ENCODE results near the gene LPCAT3.
"Not testable (repeated sequence)": the region's sequence is repeated elsewhere in the genome, so short reads cannot be mapped to it uniquely, and the experiment has no call there.

LPCAT3 gene

GRCh38 chr12:7049445-7049951 lies 31.2 kb upstream of the LPCAT3 start:
- H3K4me1 ChIP-seq (ENCODE audit: insufficient read depth, low read length); H3K9me3 ChIP-seq (ENCODE audit: control insufficient read depth, insufficient read depth, low read length); H3K36me3 ChIP-seq (ENCODE audit: insufficient read depth, low read length); H3K9ac ChIP-seq (ENCODE audit: low read depth, low read length): not testable (repeated sequence)

- H3K9me3 ChIP-seq (ENCODE audit: control insufficient read depth, insufficient read depth, low read length), result no peaks in the 10 kb centered on the region
- no peaks in the 10 kb centered on the region for H3K4me1 ChIP-seq (ENCODE audit: insufficient read depth, low read length)
- no peaks in the 10 kb centered on the region for H3K36me3 ChIP-seq (ENCODE audit: insufficient read depth, low read length)
- no peak overlapping the region for H3K9ac ChIP-seq (ENCODE audit: low read depth, low read length)
Measured at GRCh38 chr12:7047306-7047705, 29.0 kb upstream of the LPCAT3 start.

GRCh38 chr12:7046383-7047105 lies 28.3 kb upstream of the LPCAT3 start:
- H3K36me3 ChIP-seq (ENCODE audit: insufficient read depth, low read length), result no peaks in the 10 kb centered on the region
- H3K4me1 ChIP-seq (ENCODE audit: insufficient read depth, low read length), result no peaks in the 10 kb centered on the region
- H3K9ac ChIP-seq (ENCODE audit: low read depth, low read length), result no peak overlapping the region
- no peaks in the 10 kb centered on the region for H3K9me3 ChIP-seq (ENCODE audit: control insufficient read depth, insufficient read depth, low read length)

GRCh38 chr12:7045913-7046312 lies 27.6 kb upstream of the LPCAT3 start:
- Histone ChIP-seq H3K9me3 (ENCODE audit: control insufficient read depth, insufficient read depth, low read length) (no peaks in the 10 kb centered on the region), H3K9ac (ENCODE audit: low read depth, low read length) (no peak overlapping the region), H3K4me1 (ENCODE audit: insufficient read depth, low read length) (no peaks in the 10 kb centered on the region), H3K36me3 (ENCODE audit: insufficient read depth, low read length) (no peaks in the 10 kb centered on the region)

- no peaks in the 10 kb centered on the region for H3K9me3 ChIP-seq (ENCODE audit: control insufficient read depth, insufficient read depth, low read length)
- no peaks in the 10 kb centered on the region for H3K36me3 ChIP-seq (ENCODE audit: insufficient read depth, low read length)
- H3K4me1 ChIP-seq (ENCODE audit: insufficient read depth, low read length), result no peaks in the 10 kb centered on the region
- H3K9ac ChIP-seq (ENCODE audit: low read depth, low read length), result no peak overlapping the region
Measured at GRCh38 chr12:7042842-7043241, 24.6 kb upstream of the LPCAT3 start.

- no peaks in the 10 kb centered on the region for H3K36me3 ChIP-seq (ENCODE audit: insufficient read depth, low read length)
- H3K4me1 ChIP-seq (ENCODE audit: insufficient read depth, low read length), result no peaks in the 10 kb centered on the region; the same call in 1 of the 2 replicates
- no peaks in the 10 kb centered on the region for H3K9me3 ChIP-seq (ENCODE audit: control insufficient read depth, insufficient read depth, low read length)
- H3K9ac ChIP-seq (ENCODE audit: low read depth, low read length), result no peak overlapping the region
Measured at GRCh38 chr12:7039403-7039802, 21.1 kb upstream of the LPCAT3 start.

GRCh38 chr12:7038591-7038990 lies 20.3 kb upstream of the LPCAT3 start:
- Histone ChIP-seq H3K9me3 (ENCODE audit: control insufficient read depth, insufficient read depth, low read length) (no peaks in the 10 kb centered on the region), H3K36me3 (ENCODE audit: insufficient read depth, low read length) (no peaks in the 10 kb centered on the region), H3K9ac (ENCODE audit: low read depth, low read length) (no peak overlapping the region), H3K4me1 (ENCODE audit: insufficient read depth, low read length) (no peaks in the 10 kb centered on the region; the same call in 1 of the 2 replicates)

- H3K9ac ChIP-seq (ENCODE audit: low read depth, low read length), result not testable (repeated sequence)
Measured at GRCh38 chr12:7037411-7037810, 19.1 kb upstream of the LPCAT3 start.

GRCh38 chr12:7035463-7035862 lies 17.2 kb upstream of the LPCAT3 start:
- no peaks in the 10 kb centered on the region for H3K9me3 ChIP-seq (ENCODE audit: control insufficient read depth, insufficient read depth, low read length)
- no peaks in the 10 kb centered on the region for H3K36me3 ChIP-seq (ENCODE audit: insufficient read depth, low read length)
- H3K9ac ChIP-seq (ENCODE audit: low read depth, low read length), result no peak overlapping the region
- no peaks in the 10 kb centered on the region; the same call in 1 of the 2 replicates for H3K4me1 ChIP-seq (ENCODE audit: insufficient read depth, low read length)

More at GRCh38 chr12:7037411-7037810, 19.1 kb upstream of the LPCAT3 start:
- not testable (repeated sequence) for H3K36me3 ChIP-seq (ENCODE audit: insufficient read depth, low read length); H3K9me3 ChIP-seq (ENCODE audit: control insufficient read depth, insufficient read depth, low read length); H3K4me1 ChIP-seq (ENCODE audit: insufficient read depth, low read length)

- no peaks in the 10 kb centered on the region for H3K36me3 ChIP-seq (ENCODE audit: insufficient read depth, low read length)
- H3K9me3 ChIP-seq (ENCODE audit: control insufficient read depth, insufficient read depth, low read length), result no peaks in the 10 kb centered on the region
- no peak overlapping the region for H3K9ac ChIP-seq (ENCODE audit: low read depth, low read length)
- no peaks in the 10 kb centered on the region; the same call in 1 of the 2 replicates for H3K4me1 ChIP-seq (ENCODE audit: insufficient read depth, low read length)
Measured at GRCh38 chr12:7034464-7034863, 16.2 kb upstream of the LPCAT3 start.

- no peak overlapping the region for H3K9ac ChIP-seq (ENCODE audit: low read depth, low read length)
- H3K4me1 ChIP-seq (ENCODE audit: insufficient read depth, low read length), result no peaks in the 10 kb centered on the region; the same call in 1 of the 2 replicates
- no peaks in the 10 kb centered on the region for H3K36me3 ChIP-seq (ENCODE audit: insufficient read depth, low read length)
- no peaks in the 10 kb centered on the region for H3K9me3 ChIP-seq (ENCODE audit: control insufficient read depth, insufficient read depth, low read length)
Measured at GRCh38 chr12:7032990-7033389, 14.7 kb upstream of the LPCAT3 start.

- H3K9me3 ChIP-seq (ENCODE audit: control insufficient read depth, insufficient read depth, low read length), result no peaks in the 10 kb centered on the region
- no peak overlapping the region for H3K9ac ChIP-seq (ENCODE audit: low read depth, low read length)
- H3K36me3 ChIP-seq (ENCODE audit: insufficient read depth, low read length), result no peaks in the 10 kb centered on the region
- H3K4me1 ChIP-seq (ENCODE audit: insufficient read depth, low read length), result no peaks in the 10 kb centered on the region; the same call in 1 of the 2 replicates
Measured at GRCh38 chr12:7031306-7031705, 13.0 kb upstream of the LPCAT3 start.

GRCh38 chr12:7026854-7027253 lies 8.6 kb upstream of the LPCAT3 start:
- no peaks in the 10 kb centered on the region for H3K9me3 ChIP-seq (ENCODE audit: control insufficient read depth, insufficient read depth, low read length)
- H3K36me3 ChIP-seq (ENCODE audit: insufficient read depth, low read length), result no peaks in the 10 kb centered on the region
- no peak overlapping the region for H3K9ac ChIP-seq (ENCODE audit: low read depth, low read length)
- H3K4me1 ChIP-seq (ENCODE audit: insufficient read depth, low read length), result no peaks in the 10 kb centered on the region

GRCh38 chr12:7023114-7023513 lies 4.8 kb upstream of the LPCAT3 start:
- no peak overlapping the region for H3K9ac ChIP-seq (ENCODE audit: low read depth, low read length)
- peaks cover 5% of the 10 kb centered on the region; the same call in 1 of the 2 replicates for H3K4me1 ChIP-seq (ENCODE audit: insufficient read depth, low read length)
- H3K9me3 ChIP-seq (ENCODE audit: control insufficient read depth, insufficient read depth, low read length), result no peaks in the 10 kb centered on the region
- no peaks in the 10 kb centered on the region for H3K36me3 ChIP-seq (ENCODE audit: insufficient read depth, low read length)

- Histone ChIP-seq H3K4me1 (ENCODE audit: insufficient read depth, low read length) (peaks cover 5% of the 10 kb centered on the region; the same call in 1 of the 2 replicates), H3K9ac (ENCODE audit: low read depth, low read length) (no peak overlapping the region), H3K9me3 (ENCODE audit: control insufficient read depth, insufficient read depth, low read length) (no peaks in the 10 kb centered on the region), H3K36me3 (ENCODE audit: insufficient read depth, low read length) (no peaks in the 10 kb centered on the region)
Measured at GRCh38 chr12:7021956-7022355, 3.7 kb upstream of the LPCAT3 start.
